HL-60 (cell line): ENCODE measurements around the gene ASCC2.

ENCODE experiments used
- DNase-seq, 2 experiments: peaks; one replicate each; pipeline ENCODE4 v3.0.0-alpha.2; 2010 to 2020; ENCODE audit warnings: low read depth in 1 of 2, low spot score in 1 of 2
- H3K27ac ChIP-seq: fragments of 250-450 bp; sonication (Bioruptor Pico); replicated peaks from 2 replicates; pipeline ENCODE4 v1.5.1; 2020; ENCODE audit warnings: mild to moderate bottlenecking, moderate library complexity
- H3K27me3 ChIP-seq: fragments of 250-450 bp; sonication (Bioruptor Pico); 2 replicates; pipeline ENCODE4 v1.5.1; 2021; ENCODE audit warnings: mild to moderate bottlenecking, moderate library complexity; ENCODE audit not compliant: insufficient read depth, poor library complexity, severe bottlenecking
- H3K4me3 ChIP-seq: replicated peaks from 2 replicates; pipeline ENCODE4 v1.5.1; 2011; ENCODE audit warnings: mild to moderate bottlenecking, control low read depth, low read length; ENCODE audit not compliant: insufficient read depth
- GABPA ChIP-seq: IDR thresholded peaks from 2 replicates; pipeline ENCODE4 v1.6.1; 2012; ENCODE audit warnings: low read depth
- POLR2AphosphoS5 ChIP-seq: IDR thresholded peaks from 2 replicates; pipeline ENCODE4 v1.6.1; 2012; ENCODE audit warnings: low read depth
- SPI1 ChIP-seq: IDR thresholded peaks from 2 replicates; pipeline ENCODE4 v1.6.1; 2012; ENCODE audit warnings: low read depth, mild to moderate bottlenecking, borderline replicate concordance
- TF ChIP-seq, protein P1 (sequence below): IDR thresholded peaks from one replicate; pipeline ENCODE4 v1.5.1; 2011; ENCODE audit warnings: low read length, control low read depth, inconsistent platforms; ENCODE audit not compliant: insufficient read depth
- TF ChIP-seq, protein P2 (sequence below): IDR thresholded peaks from 2 replicates; pipeline ENCODE4 v1.6.1; 2012; ENCODE audit warnings: low read depth; ENCODE audit not compliant: insufficient replicate concordance

ASCC2 gene

DNA sequence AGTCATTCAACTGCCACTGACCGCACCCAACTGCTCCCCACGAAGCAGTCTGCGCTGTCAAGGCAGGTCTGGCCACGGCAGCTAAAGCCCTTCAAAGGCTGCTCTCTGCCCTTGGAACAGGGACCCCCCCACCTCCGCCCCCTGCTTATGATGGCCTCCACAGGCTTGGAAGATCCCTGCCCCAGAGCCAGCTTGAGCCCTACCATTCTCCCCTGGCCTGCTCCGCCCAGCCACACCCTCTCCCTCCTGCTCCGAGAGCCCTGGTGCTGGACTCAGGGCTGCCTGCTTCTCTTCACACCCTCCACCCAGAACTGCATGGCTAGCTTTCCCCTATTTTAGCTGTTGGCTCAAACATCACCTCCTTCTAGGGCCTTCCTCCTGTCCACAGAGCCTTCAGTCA, 90.2 kb downstream of the ASCC2 start:
- H3K4me3 ChIP-seq = no peak overlapping the region
- no peak for TF ChIP-seq SPI1
- TF ChIP-seq, protein P1, sequence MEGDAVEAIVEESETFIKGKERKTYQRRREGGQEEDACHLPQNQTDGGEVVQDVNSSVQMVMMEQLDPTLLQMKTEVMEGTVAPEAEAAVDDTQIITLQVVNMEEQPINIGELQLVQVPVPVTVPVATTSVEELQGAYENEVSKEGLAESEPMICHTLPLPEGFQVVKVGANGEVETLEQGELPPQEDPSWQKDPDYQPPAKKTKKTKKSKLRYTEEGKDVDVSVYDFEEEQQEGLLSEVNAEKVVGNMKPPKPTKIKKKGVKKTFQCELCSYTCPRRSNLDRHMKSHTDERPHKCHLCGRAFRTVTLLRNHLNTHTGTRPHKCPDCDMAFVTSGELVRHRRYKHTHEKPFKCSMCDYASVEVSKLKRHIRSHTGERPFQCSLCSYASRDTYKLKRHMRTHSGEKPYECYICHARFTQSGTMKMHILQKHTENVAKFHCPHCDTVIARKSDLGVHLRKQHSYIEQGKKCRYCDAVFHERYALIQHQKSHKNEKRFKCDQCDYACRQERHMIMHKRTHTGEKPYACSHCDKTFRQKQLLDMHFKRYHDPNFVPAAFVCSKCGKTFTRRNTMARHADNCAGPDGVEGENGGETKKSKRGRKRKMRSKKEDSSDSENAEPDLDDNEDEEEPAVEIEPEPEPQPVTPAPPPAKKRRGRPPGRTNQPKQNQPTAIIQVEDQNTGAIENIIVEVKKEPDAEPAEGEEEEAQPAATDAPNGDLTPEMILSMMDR = no peak
- no peak for DNase-seq
- no peak overlapping the region for H3K27ac ChIP-seq
- H3K27me3 ChIP-seq = no peaks in the 10 kb centered on the region

DNA sequence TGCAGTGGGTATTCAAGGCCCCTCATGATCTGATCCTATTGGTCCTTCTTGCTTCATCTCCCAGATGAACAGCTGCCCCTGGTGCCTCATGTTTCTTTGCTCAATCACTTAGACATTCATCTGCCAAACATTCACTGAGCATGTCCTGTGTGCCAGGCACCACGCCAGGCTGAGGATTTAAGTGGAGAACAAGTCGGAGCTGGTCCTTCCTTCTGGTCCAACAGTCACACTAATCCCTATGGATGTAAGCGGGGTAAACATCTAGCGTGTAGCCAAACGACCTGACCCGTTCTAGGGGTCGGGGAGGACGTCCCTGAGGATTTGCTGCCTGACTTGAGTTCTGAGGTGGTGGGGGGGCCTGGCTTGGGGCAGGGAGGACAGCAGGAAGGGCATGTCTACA, 93.2 kb downstream of the ASCC2 start:
- H3K27ac ChIP-seq = no peak overlapping the region
- DNase-seq = no peak

DNA sequence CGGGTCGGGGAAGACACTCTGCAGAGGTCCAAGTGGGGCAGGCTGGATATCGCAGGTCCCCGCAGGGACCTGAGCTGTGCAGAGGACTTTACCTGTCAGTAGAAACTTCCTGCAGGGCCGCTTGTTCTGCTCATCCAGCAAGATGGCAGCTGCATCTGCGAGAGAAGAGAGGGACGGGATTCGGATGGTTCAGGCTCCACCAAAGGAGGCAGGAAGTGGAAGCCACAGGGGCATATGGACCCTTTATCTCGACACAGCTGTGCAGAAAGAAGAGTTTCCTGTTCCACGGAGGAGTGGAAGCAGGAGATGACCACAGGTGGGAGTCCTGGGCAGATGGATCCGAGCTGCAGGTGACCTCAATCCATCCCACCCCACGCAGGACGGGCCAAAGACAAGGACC, 95.7 kb downstream of the ASCC2 start:
- DNase-seq = no peak
- Histone ChIP-seq H3K27ac (no peak overlapping the region), H3K27me3 (no peaks in the 10 kb centered on the region), H3K4me3 (no peak overlapping the region)
- TF ChIP-seq, protein P1 = no peak
- TF ChIP-seq POLR2AphosphoS5 (no peak), SPI1 (no peak), GABPA (no peak)
- TF ChIP-seq, protein P2, sequence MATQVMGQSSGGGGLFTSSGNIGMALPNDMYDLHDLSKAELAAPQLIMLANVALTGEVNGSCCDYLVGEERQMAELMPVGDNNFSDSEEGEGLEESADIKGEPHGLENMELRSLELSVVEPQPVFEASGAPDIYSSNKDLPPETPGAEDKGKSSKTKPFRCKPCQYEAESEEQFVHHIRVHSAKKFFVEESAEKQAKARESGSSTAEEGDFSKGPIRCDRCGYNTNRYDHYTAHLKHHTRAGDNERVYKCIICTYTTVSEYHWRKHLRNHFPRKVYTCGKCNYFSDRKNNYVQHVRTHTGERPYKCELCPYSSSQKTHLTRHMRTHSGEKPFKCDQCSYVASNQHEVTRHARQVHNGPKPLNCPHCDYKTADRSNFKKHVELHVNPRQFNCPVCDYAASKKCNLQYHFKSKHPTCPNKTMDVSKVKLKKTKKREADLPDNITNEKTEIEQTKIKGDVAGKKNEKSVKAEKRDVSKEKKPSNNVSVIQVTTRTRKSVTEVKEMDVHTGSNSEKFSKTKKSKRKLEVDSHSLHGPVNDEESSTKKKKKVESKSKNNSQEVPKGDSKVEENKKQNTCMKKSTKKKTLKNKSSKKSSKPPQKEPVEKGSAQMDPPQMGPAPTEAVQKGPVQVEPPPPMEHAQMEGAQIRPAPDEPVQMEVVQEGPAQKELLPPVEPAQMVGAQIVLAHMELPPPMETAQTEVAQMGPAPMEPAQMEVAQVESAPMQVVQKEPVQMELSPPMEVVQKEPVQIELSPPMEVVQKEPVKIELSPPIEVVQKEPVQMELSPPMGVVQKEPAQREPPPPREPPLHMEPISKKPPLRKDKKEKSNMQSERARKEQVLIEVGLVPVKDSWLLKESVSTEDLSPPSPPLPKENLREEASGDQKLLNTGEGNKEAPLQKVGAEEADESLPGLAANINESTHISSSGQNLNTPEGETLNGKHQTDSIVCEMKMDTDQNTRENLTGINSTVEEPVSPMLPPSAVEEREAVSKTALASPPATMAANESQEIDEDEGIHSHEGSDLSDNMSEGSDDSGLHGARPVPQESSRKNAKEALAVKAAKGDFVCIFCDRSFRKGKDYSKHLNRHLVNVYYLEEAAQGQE = no peak

More for the DNA sequence above, 93.2 kb downstream of the ASCC2 start:
- TF ChIP-seq, protein P1 = no peak
- TF ChIP-seq SPI1 (no peak), GABPA (no peak), POLR2AphosphoS5 (no peak)
- TF ChIP-seq, protein P2 = no peak
- no peaks in the 10 kb centered on the region for H3K27me3 ChIP-seq
- no peak overlapping the region for H3K4me3 ChIP-seq

DNA sequence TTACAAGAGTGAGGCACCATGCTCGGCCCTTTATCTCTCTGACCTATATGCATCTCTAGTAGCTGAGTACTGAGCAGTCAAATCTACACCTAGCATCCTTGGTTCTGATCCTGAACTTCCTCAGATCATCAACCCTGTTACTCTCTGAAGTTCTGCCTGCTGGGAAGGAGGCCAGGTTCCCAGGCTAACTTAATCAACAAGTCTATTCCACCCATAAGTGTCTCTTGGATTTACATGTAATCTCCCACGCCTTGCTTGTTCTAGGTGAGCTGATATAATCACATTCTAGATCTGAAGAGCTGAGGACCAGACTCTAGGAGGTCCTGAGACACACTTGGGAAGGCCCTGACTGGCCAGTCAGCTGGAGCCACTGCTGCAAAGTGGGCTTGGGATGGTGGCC, 96.1 kb downstream of the ASCC2 start:
- Histone ChIP-seq H3K27ac (no peak overlapping the region), H3K27me3 (no peaks in the 10 kb centered on the region), H3K4me3 (no peak overlapping the region)
- TF ChIP-seq, protein P1 = no peak
- TF ChIP-seq POLR2AphosphoS5 (no peak), SPI1 (no peak), GABPA (no peak)
- TF ChIP-seq, protein P2 = no peak
- DNase-seq = no peak
